Muscle of leg (tissue), 16 donors: ENCODE measurements around the gene FAM110D. TPM values are rescaled to one million over a fixed set of nuclear protein-coding genes. Genes with fewer than 3 reads are reported as not detected.

Experiments used
- DNase-seq: peaks from one replicate; pipeline ENCODE4 v3.0.0; 2013
- H3K27ac ChIP-seq: one replicate; pipeline ENCODE4 v1.5.1; 2013; ENCODE audit warnings: mild to moderate bottlenecking, low read length, control low read depth
- H3K27me3 ChIP-seq: one replicate; pipeline ENCODE4 v1.6.1; 2013; ENCODE audit warnings: low read length; ENCODE audit not compliant: control insufficient read depth, insufficient read depth
- H3K36me3 ChIP-seq: one replicate; pipeline ENCODE4 v1.6.1; 2013; ENCODE audit warnings: low read length; ENCODE audit not compliant: control insufficient read depth, insufficient read depth
- H3K4me1 ChIP-seq: one replicate; pipeline ENCODE4 v1.6.1; 2013; ENCODE audit warnings: low read length; ENCODE audit not compliant: control insufficient read depth, insufficient read depth
- H3K4me3 ChIP-seq: one replicate; pipeline ENCODE4 v1.5.1; 2013; ENCODE audit warnings: low read length, control low read depth
- H3K9me3 ChIP-seq: replicated peaks from 2 replicates; pipeline ENCODE4 v1.6.1; 2013; ENCODE audit warnings: low read depth, low read length; ENCODE audit not compliant: control insufficient read depth
- WGBS: methylation state at CpG from one replicate; pipeline ENCODE4 v1.1.5; 2013; ENCODE audit warnings: missing lambda C conversion rate; ENCODE audit not compliant: insufficient coverage; 5-methylcytosine and 5-hydroxymethylcytosine counted together
- long read RNA-seq, 11 donors: transcript quantifications; one replicate each; lab custom pipeline, GENCODE V29; 2026
- polyA plus RNA-seq, 8 donors: library from polyadenylated mRNA; unstranded; fragments of 120-200 nt; gene quantifications; one replicate each; pipeline versions ENCODE4 v1.2.1 to v1.2.3, GENCODE V29; 2013; ENCODE audit warnings: inconsistent platforms in 1 of 8, low replicate concordance in 1 of 8; ENCODE audit not compliant: insufficient read length in 8 of 8, insufficient read depth in 1 of 8
- total RNA-seq: library from RNA; stranded (reverse); fragments of 120-200 nt; gene quantifications from one replicate; pipeline ENCODE4 v1.2.4, GENCODE V29; 2013

The FAM110D gene
- total RNA-seq, result 0.93 TPM
- polyA plus RNA-seq, result 1 to 10 TPM in 1 of 8 donors, under 1 TPM in 7; 0.71 to 1.0 (median 0.90) TPM
- long read RNA-seq, donor 1, result 0 reads
- long read RNA-seq, donor 2, result 0 reads
- long read RNA-seq, donor 3, partial matches to known transcripts, result 0 of 3 reads
- long read RNA-seq, donor 3, other reads (novel, unspliced or antisense), result 0 of 3 reads
- long read RNA-seq, donor 4, partial matches to known transcripts, result 0 of 1 reads
- long read RNA-seq, donor 4, other reads (novel, unspliced or antisense), result 0 of 1 reads
- long read RNA-seq, donor 5, partial matches to known transcripts, result 0 of 1 reads
- long read RNA-seq, donor 5, other reads (novel, unspliced or antisense), result 0 of 1 reads
- long read RNA-seq, donor 6, partial matches to known transcripts, result 0 of 3 reads
- long read RNA-seq, donor 6, other reads (novel, unspliced or antisense), result 0 of 3 reads
- long read RNA-seq, donor 7, partial matches to known transcripts, result 0 of 2 reads
- long read RNA-seq, donor 7, other reads (novel, unspliced or antisense), result 0 of 2 reads
- long read RNA-seq, donor 8, partial matches to known transcripts, result 0 of 1 reads
- long read RNA-seq, donor 8, other reads (novel, unspliced or antisense), result 0 of 1 reads
- long read RNA-seq, donor 9, partial matches to known transcripts, result 0 of 1 reads
- long read RNA-seq, donor 9, other reads (novel, unspliced or antisense), result 0 of 1 reads
- long read RNA-seq, donor 10, result 0 reads
- long read RNA-seq, donor 11, partial matches to known transcripts, result 0 of 2 reads
- long read RNA-seq, donor 11, other reads (novel, unspliced or antisense), result 0 of 2 reads

- H3K27ac ChIP-seq, result peak within 1 kb of the TSS; percentile 35
- H3K9me3 ChIP-seq, result no peaks in the 10 kb centered on the region
- H3K4me3 ChIP-seq, result peak within 1 kb of the TSS; percentile 16
- no peaks in the 10 kb centered on the region for H3K36me3 ChIP-seq
- H3K4me1 ChIP-seq, result peaks cover 53% of the 10 kb centered on the region
- WGBS, result 18% methylated on average over 2 of the region's 6 CpGs
- peak; percentile 33 for DNase-seq
- H3K27me3 ChIP-seq, result peaks cover 35% of the 10 kb centered on the region
These were observed at the start of gene FAM110D for GRCh38 chr1:26158908-26159742. Gene FAM110D, plus strand, starts transcription at chr1:26159079. Its CDS starts 2,213 bp downstream, at chr1:26161292.

DNA sequence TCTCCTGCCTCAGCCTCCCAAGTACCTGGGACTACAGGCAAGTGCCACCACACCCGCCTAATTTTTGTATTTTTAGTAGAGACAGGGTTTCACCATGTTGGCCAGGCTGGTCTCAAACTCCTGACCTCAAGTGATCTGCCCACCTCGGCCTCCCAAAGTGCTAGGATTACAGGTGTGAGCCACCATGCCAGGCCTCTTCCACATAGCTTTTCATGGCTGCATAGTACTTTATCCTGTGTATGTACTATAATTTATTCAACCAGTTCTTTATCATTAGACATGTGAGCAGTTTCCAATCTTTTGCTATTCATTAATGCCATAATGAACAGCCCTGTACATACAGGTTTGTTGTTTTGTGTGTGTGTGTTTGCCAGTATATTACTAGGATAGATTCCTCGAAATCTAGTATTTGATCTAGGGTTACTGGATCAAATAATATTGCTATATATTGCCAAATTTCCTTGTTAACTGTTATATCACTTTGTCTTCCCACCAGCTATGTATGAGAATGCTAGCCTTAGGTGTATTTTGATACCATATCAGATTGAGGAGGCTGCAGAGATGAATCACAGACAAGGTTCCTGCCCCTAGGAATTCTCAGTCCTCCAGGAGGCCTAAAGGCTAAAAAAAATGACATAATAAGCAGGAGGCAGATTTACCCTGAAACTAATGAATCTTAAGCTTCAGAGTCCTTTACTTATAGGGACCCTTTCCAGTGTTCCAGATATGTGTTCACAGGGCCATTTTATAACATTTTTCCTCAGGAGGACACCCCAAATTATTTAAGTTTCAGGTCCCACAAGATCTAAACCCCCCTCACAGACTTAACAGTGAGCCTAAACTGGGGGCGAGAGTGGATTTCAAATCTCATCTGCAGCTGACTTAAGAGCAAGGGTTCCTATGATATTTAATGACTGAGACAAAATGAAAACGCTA, 49.4 kb upstream of the FAM110D start:
- no peak overlapping the region for H3K27ac ChIP-seq
- DNase-seq, result no peak
- H3K4me3 ChIP-seq, result no peak overlapping the region

DNA sequence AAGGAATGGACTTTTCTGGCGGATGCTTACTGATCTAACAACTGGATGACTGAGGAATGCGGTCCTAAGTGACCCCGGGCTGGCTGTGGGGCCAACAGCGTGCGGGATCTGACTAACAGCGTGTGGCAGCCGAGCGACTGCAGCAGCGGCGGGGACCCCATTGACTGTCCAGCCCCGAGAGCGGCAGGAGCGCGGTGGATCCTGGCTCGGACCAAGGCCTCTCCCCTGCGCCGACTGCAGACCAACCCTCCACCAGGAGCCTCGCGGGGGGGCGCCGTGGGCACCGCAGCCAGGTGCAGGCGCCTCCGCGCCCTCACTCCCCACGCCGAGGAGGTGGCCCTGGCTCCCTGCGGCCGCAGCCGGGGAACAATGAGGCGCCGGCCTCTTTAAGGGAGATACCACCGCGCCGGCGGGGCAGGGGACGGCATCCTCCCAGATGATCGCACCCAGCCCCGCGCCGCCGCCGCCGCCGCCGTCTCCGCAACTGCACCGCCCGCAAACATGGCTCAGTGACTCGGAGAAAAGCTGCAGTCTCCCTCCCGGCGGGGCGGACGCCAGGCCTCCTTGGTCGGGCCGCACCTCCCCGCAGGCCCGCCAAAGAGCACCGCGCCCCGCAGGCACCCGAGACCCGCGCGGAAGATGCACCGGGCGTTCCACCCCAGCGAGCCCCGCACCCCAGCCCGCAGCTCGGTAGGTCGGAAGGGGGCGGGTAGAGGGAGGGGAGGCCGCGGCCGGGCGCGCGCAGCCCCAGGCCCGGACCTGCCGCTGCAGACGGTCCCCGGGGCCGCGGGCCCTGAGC, 47.9 kb upstream of the FAM110D start:
- H3K27me3 ChIP-seq, result no peaks in the 10 kb centered on the region
- DNase-seq, result peak; percentile 85
- peak overlapping the region; percentile 68 for H3K4me3 ChIP-seq
- under 1% methylated on average over 71 of the region's 85 CpGs for WGBS
- peaks cover 16% of the 10 kb centered on the region for H3K4me1 ChIP-seq
- H3K27ac ChIP-seq, result peak overlapping the region; percentile 75
- no peaks in the 10 kb centered on the region for H3K9me3 ChIP-seq
- H3K36me3 ChIP-seq, result peaks cover 7% of the 10 kb centered on the region

More for the DNA sequence above, 49.4 kb upstream of the FAM110D start:
- peaks cover 4% of the 10 kb centered on the region for H3K36me3 ChIP-seq
- no CpG with 5 or more reads among the region's 5 CpGs for WGBS
- H3K27me3 ChIP-seq, result no peaks in the 10 kb centered on the region
- no peaks in the 10 kb centered on the region for H3K9me3 ChIP-seq
- H3K4me1 ChIP-seq, result peaks cover 16% of the 10 kb centered on the region

GRCh38 chr1:26111530-26112406, 47.1 kb upstream of the FAM110D start, which contains the start of gene PDIK1L:
Gene PDIK1L, plus strand, starts transcription at chr1:26111824. Its CDS starts 2,485 bp downstream, at chr1:26114309.
- no peaks in the 10 kb centered on the region for H3K27me3 ChIP-seq
- peaks cover 7% of the 10 kb centered on the region for H3K36me3 ChIP-seq
- peak within 1 kb of the TSS; percentile 100 for H3K4me3 ChIP-seq
- H3K4me1 ChIP-seq, result peaks cover 16% of the 10 kb centered on the region
- H3K9me3 ChIP-seq, result no peaks in the 10 kb centered on the region
- DNase-seq, result peak; percentile 99
- H3K27ac ChIP-seq, result peak within 1 kb of the TSS; percentile 96
- WGBS, result under 1% methylated on average over 87 of the region's 96 CpGs

- Histone ChIP-seq H3K4me1 (peaks cover 16% of the 10 kb centered on the region), H3K4me3 (peak overlapping the region; percentile 100)
These were observed 46.5 kb upstream of the FAM110D start for GRCh38 chr1:26112407-26112775.

DNA sequence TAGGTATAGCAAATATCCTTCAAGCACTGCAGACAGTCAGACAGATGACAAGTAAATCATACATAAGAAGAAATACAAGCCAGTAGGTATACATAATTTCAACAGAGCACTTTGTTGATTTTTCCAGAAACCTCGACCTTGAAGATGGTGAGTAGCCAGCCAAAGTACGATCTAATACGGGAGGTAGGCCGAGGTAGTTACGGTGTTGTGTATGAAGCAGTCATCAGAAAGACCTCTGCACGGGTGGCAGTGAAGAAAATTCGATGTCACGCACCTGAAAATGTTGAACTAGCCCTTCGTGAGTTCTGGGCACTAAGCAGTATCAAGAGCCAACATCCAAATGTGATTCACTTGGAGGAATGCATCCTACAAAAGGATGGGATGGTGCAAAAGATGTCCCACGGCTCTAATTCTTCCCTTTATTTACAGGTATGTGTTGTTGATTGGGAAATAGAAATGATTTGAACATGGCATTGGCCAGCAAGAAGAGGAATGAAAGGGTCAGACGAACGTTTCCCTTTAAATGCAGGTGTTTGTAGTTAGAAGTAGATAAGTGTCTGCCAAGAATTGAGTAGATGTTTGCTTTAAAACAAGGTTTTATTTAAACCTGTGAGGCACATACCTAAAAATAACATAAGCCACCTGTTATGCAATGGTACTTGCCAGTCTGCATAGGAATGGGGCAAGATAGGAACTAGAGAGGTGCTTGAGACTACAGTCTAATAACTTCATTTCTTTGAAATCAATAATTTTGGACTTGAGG, 44.5 kb upstream of the FAM110D start:
- peaks cover 10% of the 10 kb centered on the region for H3K36me3 ChIP-seq
- no peaks in the 10 kb centered on the region for H3K27me3 ChIP-seq
- H3K27ac ChIP-seq, result no peak overlapping the region
- no peak overlapping the region for H3K4me3 ChIP-seq
- 92% methylated on average over 10 of the region's 12 CpGs for WGBS
- H3K9me3 ChIP-seq, result no peaks in the 10 kb centered on the region
- peaks cover 16% of the 10 kb centered on the region for H3K4me1 ChIP-seq
- DNase-seq, result no peak

More at GRCh38 chr1:26112407-26112775, 46.5 kb upstream of the FAM110D start:
- Histone ChIP-seq H3K27ac (peak overlapping the region; percentile 96), H3K9me3 (no peaks in the 10 kb centered on the region), H3K36me3 (peaks cover 7% of the 10 kb centered on the region), H3K27me3 (no peaks in the 10 kb centered on the region)
- WGBS, result 3% methylated on average over 6 of the region's 9 CpGs
- DNase-seq, result no peak

GRCh38 chr1:26119892-26120608, 38.8 kb upstream of the FAM110D start:
- WGBS, result no CpG with 5 or more reads among the region's 9 CpGs
- no peak overlapping the region for H3K4me3 ChIP-seq
- H3K4me1 ChIP-seq, result no peaks in the 10 kb centered on the region
- H3K27me3 ChIP-seq, result no peaks in the 10 kb centered on the region
- peaks cover 14% of the 10 kb centered on the region for H3K36me3 ChIP-seq
- no peaks in the 10 kb centered on the region for H3K9me3 ChIP-seq
- no peak overlapping the region for H3K27ac ChIP-seq
- DNase-seq, result no peak
